Uterus (tissue), 4 donors: ENCODE measurements around the gene RBM5. TPM values are rescaled to one million over a fixed set of nuclear protein-coding genes. Genes with fewer than 3 reads are reported as not detected.

Source experiments
- DNase-seq, 2 donors: peaks; one replicate each; pipeline ENCODE4 v3.0.0-alpha.2; 2019 to 2020
- H3K27ac ChIP-seq, 2 donors: fragments of 200-600 bp; sonication (generic); 1 replicate in 1 of 2; 2 replicates in 1 of 2; pipeline ENCODE4 v1.5.1; 2016 to 2018
- H3K27me3 ChIP-seq, 2 donors: fragments of 200-600 bp; sonication (generic); one replicate each; pipeline ENCODE4 v1.5.1; 2018 to 2019; ENCODE audit warnings: control low read depth in 1 of 2
- H3K36me3 ChIP-seq, 2 donors: fragments of 200-600 bp; sonication (generic); one replicate each; pipeline ENCODE4 v1.5.1; 2019; ENCODE audit warnings: control low read depth in 1 of 2
- H3K4me1 ChIP-seq, 2 donors: fragments of 200-600 bp; sonication (generic); one replicate each; pipeline ENCODE4 v1.5.1; 2018 to 2019; ENCODE audit warnings: control low read depth in 1 of 2
- H3K4me3 ChIP-seq, 2 donors: fragments of 200-600 bp; sonication (generic); 1 replicate in 1 of 2; 2 replicates in 1 of 2; pipeline ENCODE4 v1.5.1; 2018 to 2019; ENCODE audit warnings: mild to moderate bottlenecking in 1 of 2
- H3K9me3 ChIP-seq, 2 donors: fragments of 200-600 bp; sonication (generic); one replicate each; pipeline ENCODE4 v1.5.1; 2019; ENCODE audit warnings: control low read depth in 1 of 2
- CTCF ChIP-seq, 4 experiments: fragments of 200-600 bp in 2 of 4; fragments of 450-650 bp in 2 of 4; sonication (generic) in 2 of 4; IDR thresholded peaks; one replicate each; pipeline ENCODE4 v1.5.1; 2016 to 2019; ENCODE audit warnings: antibody characterized with exemption in 4 of 4, mild to moderate bottlenecking in 2 of 4, moderate library complexity in 1 of 4
- POLR2A ChIP-seq, 2 donors: fragments of 450-650 bp; IDR thresholded peaks; one replicate each; pipeline ENCODE4 v1.6.1; 2016; ENCODE audit warnings: antibody characterized with exemption in 2 of 2, mild to moderate bottlenecking in 1 of 2, moderate library complexity in 1 of 2
- intact Hi-C: fragments of 100-400 bp; cut with DNase I; formaldehyde crosslinking; loops from one replicate; pipeline ENCODE4 v1.15.1; 2023; ENCODE audit warnings: low total_unique reads
- total RNA-seq, 4 donors: library from RNA; depleted of rRNA in 3 of 4; stranded (reverse); fragments of >200 nt in 3 of 4; gene quantifications; one replicate each; pipeline versions ENCODE4 v1.1.0 to v1.2.4, GENCODE V29; 2014 to 2023
- donor health status: DM: yes; HTN: yes; CAD: no.

Gene RBM5
- total RNA-seq, 4 donors from 2014 or later, result 154 to 345 (median 197) TPM

- H3K9me3 ChIP-seq, result no peaks in the 10 kb centered on the region
- H3K27ac ChIP-seq, result no peak overlapping the region
- no peaks in the 10 kb centered on the region for H3K36me3 ChIP-seq
- DNase-seq, result peak; percentile 77 to 80
- peak; percentile 73 to 86 (median 85) for TF ChIP-seq CTCF (IDR thresholded peaks at IDR 0.05)
- no peak for TF ChIP-seq POLR2A (IDR thresholded peaks at IDR 0.05)
- no peak overlapping the region for H3K4me3 ChIP-seq
- intact Hi-C loops, result loop anchor here (5.0 kb wide), 1 partner anchor 66 kb away; no protein-coding TSS in a partner anchor
- peaks cover 0 to 3% of the 10 kb centered on the region in 2 donors for H3K4me1 ChIP-seq
- no peaks in the 10 kb centered on the region for H3K27me3 ChIP-seq
Observed at GRCh38 chr3:50121072-50122032, 32.6 kb downstream of the RBM5 start.

GRCh38 chr3:50122071-50122470 is 33.4 kb downstream of the RBM5 start:
- Histone ChIP-seq H3K27me3 (no peaks in the 10 kb centered on the region), H3K4me3 (no peak overlapping the region), H3K36me3 (no peaks in the 10 kb centered on the region), H3K4me1 (peaks cover 0 to 3% of the 10 kb centered on the region in 2 donors), H3K27ac (no peak overlapping the region), H3K9me3 (no peaks in the 10 kb centered on the region)
- TF ChIP-seq POLR2A (IDR thresholded peaks at IDR 0.05), result no peak
- no peak for TF ChIP-seq CTCF (IDR thresholded peaks at IDR 0.05)
- DNase-seq, result no peak
- intact Hi-C loops, result loop anchor here (5.0 kb wide), 1 partner anchor 65 kb away; no protein-coding TSS in a partner anchor

GRCh38 chr3:50122661-50123391 is 34.1 kb downstream of the RBM5 start:
- no peak overlapping the region for H3K27ac ChIP-seq
- TF ChIP-seq CTCF (IDR thresholded peaks at IDR 0.05) (no peak), POLR2A (IDR thresholded peaks at IDR 0.05) (no peak)
- H3K27me3 ChIP-seq, result no peaks in the 10 kb centered on the region
- no peak overlapping the region for H3K4me3 ChIP-seq
- intact Hi-C loops, result loop anchor here (5.0 kb wide), 1 partner anchor 64 kb away; no protein-coding TSS in a partner anchor
- peaks cover 0 to 3% of the 10 kb centered on the region in 2 donors for H3K4me1 ChIP-seq
- H3K36me3 ChIP-seq, result no peaks in the 10 kb centered on the region
- no peak for DNase-seq
- no peaks in the 10 kb centered on the region for H3K9me3 ChIP-seq

- H3K36me3 ChIP-seq, result no peaks in the 10 kb centered on the region
- no peaks in the 10 kb centered on the region for H3K27me3 ChIP-seq
- DNase-seq, result no peak
- H3K9me3 ChIP-seq, result no peaks in the 10 kb centered on the region
- TF ChIP-seq CTCF (IDR thresholded peaks at IDR 0.05), result no peak
- no peak for TF ChIP-seq POLR2A (IDR thresholded peaks at IDR 0.05)
- no peak overlapping the region for H3K27ac ChIP-seq
- H3K4me1 ChIP-seq, result peaks cover 0 to 3% of the 10 kb centered on the region in 2 donors
- intact Hi-C loops, result loop anchor here (5.0 kb wide), 1 partner anchor 64 kb away; no protein-coding TSS in a partner anchor
- no peak overlapping the region for H3K4me3 ChIP-seq
Observed at GRCh38 chr3:50123394-50124051, 34.8 kb downstream of the RBM5 start.
